IMR-90 (cell line): Measurements from ENCODE around the gene VAC14. TPM values are rescaled to one million over a fixed set of nuclear protein-coding genes. Genes with fewer than 3 reads are reported as not detected.

Experiments
- ATAC-seq: fragments of 200-7000 bp; cut with Tn5 transposase; 2 replicates; pipeline ENCODE4 v1.9.1; 2020; ENCODE audit warnings: low read depth, mild to moderate bottlenecking, moderate library complexity
- BruUV-seq: library from RNA; stranded (reverse); fragments of 400-500 nt; replicated peaks from 2 replicates; lab custom pipeline; 2021; lab: Mats Ljungman, UMichigan
- CTCF ChIA-PET: fragments of 300-600 bp; formaldehyde crosslinking; extraction: SDS; loops from one replicate; lab custom pipeline; 2021; ENCODE audit warnings: antibody characterized with exemption; lab: Yijun Ruan, JAX
- POLR2A ChIA-PET: fragments of 300-600 bp; sonication (Branson Sonifier 250); formaldehyde crosslinking; loops from one replicate; lab custom pipeline; 2022; ENCODE audit warnings: antibody characterized with exemption; ENCODE audit not compliant: unreplicated experiment; lab: Charles Lee
- DNase-seq: peaks from one replicate; pipeline ENCODE4 v3.0.0; 2013
- H2AFZ ChIP-seq: replicated peaks from 2 replicates; pipeline ENCODE3; 2013; ENCODE audit warnings: low read length, mild to moderate bottlenecking; ENCODE audit not compliant: poor library complexity
- H2AK5ac ChIP-seq: 2 replicates; pipeline ENCODE4 v1.6.1; 2013; ENCODE audit warnings: low read depth, low read length, inconsistent platforms
- H2AK9ac ChIP-seq: replicated peaks from 2 replicates; pipeline ENCODE3; 2013; ENCODE audit warnings: mild to moderate bottlenecking, low read depth, low read length, moderate library complexity; ENCODE audit not compliant: poor library complexity
- H2BK120ac ChIP-seq: 2 replicates; pipeline ENCODE4 v1.6.1; 2013; ENCODE audit warnings: low read depth, low read length, inconsistent platforms
- H2BK15ac ChIP-seq: 3 replicates; pipeline ENCODE4 v1.6.1; 2013; ENCODE audit warnings: low read depth, low read length, inconsistent platforms
- H2BK20ac ChIP-seq: 2 replicates; pipeline ENCODE4 v1.6.1; 2013; ENCODE audit warnings: low read depth, mild to moderate bottlenecking, inconsistent platforms, low read length, moderate library complexity
- H2BK5ac ChIP-seq: 2 replicates; pipeline ENCODE4 v1.6.1; 2013; ENCODE audit warnings: mild to moderate bottlenecking, low read depth, low read length, inconsistent platforms; ENCODE audit not compliant: poor library complexity, severe bottlenecking
- H3K14ac ChIP-seq: replicated peaks from 2 replicates; pipeline ENCODE4 v1.6.1; 2013; ENCODE audit warnings: low read depth, low read length, inconsistent platforms
- H3K18ac ChIP-seq: 2 replicates; pipeline ENCODE4 v1.6.1; 2013; ENCODE audit warnings: low read depth, low read length, control low read depth
- H3K23ac ChIP-seq: 2 replicates; pipeline ENCODE4 v1.6.1; 2013; ENCODE audit warnings: low read depth, low read length, inconsistent platforms
- H3K27ac ChIP-seq: 2 replicates; pipeline ENCODE4 v1.5.1; 2013; ENCODE audit warnings: mild to moderate bottlenecking, control low read depth, low read length; ENCODE audit not compliant: insufficient read depth
- H3K27me3 ChIP-seq: 2 replicates; pipeline ENCODE4 v1.6.1; 2013; ENCODE audit warnings: low read length; ENCODE audit not compliant: control insufficient read depth, insufficient read depth
- H3K36me3 ChIP-seq: 2 replicates; pipeline ENCODE4 v1.6.1; 2013; ENCODE audit warnings: low read length, mixed read lengths; ENCODE audit not compliant: control insufficient read depth, insufficient read depth
- H3K4ac ChIP-seq: 2 replicates; pipeline ENCODE4 v1.6.1; 2013; ENCODE audit warnings: low read depth, low read length, inconsistent platforms
- H3K4me1 ChIP-seq: 2 replicates; pipeline ENCODE4 v1.6.1; 2013; ENCODE audit warnings: low read length, mixed read lengths; ENCODE audit not compliant: control insufficient read depth, insufficient read depth
- H3K4me2 ChIP-seq: 2 replicates; pipeline ENCODE4 v1.6.1; 2013; ENCODE audit warnings: low read depth, mild to moderate bottlenecking, control low read depth, low read length, moderate library complexity
- H3K4me3 ChIP-seq: 2 replicates; pipeline ENCODE4 v1.5.1; 2013; ENCODE audit warnings: low read depth, mild to moderate bottlenecking, control low read depth, low read length, moderate library complexity; ENCODE audit not compliant: insufficient read depth
- H3K56ac ChIP-seq: 2 replicates; pipeline ENCODE4 v1.6.1; 2013; ENCODE audit warnings: low read length, inconsistent platforms; ENCODE audit not compliant: insufficient read depth; ENCODE audit errors: extremely low read depth
- H3K79me1 ChIP-seq, 2 experiments: 2 replicates each; pipeline ENCODE4 v1.6.1; 2013; ENCODE audit warnings: low read length in 2 of 2, inconsistent platforms in 1 of 2, low read depth in 1 of 2
- H3K9ac ChIP-seq: 2 replicates; pipeline ENCODE4 v1.6.1; 2013; ENCODE audit warnings: low read depth, low read length, control low read depth
- H3K9me1 ChIP-seq: 2 replicates; pipeline ENCODE4 v1.6.1; 2013; ENCODE audit warnings: low read length, inconsistent platforms; ENCODE audit not compliant: insufficient read depth
- H3K9me3 ChIP-seq: 2 replicates; pipeline ENCODE4 v1.6.1; 2013; ENCODE audit warnings: low read length; ENCODE audit not compliant: control insufficient read depth, insufficient read depth
- H4K20me1 ChIP-seq: 2 replicates; pipeline ENCODE4 v1.6.1; 2013; ENCODE audit warnings: low read length, inconsistent platforms; ENCODE audit not compliant: insufficient read depth
- H4K5ac ChIP-seq: 2 replicates; pipeline ENCODE4 v1.6.1; 2013; ENCODE audit warnings: mild to moderate bottlenecking, low read depth, low read length, control low read depth
- H4K8ac ChIP-seq, 2 experiments: 2 replicates each; pipeline ENCODE4 v1.6.1; 2013; ENCODE audit warnings: low read depth in 2 of 2, low read length in 2 of 2, control low read depth in 1 of 2, inconsistent platforms in 1 of 2
- H4K91ac ChIP-seq: 2 replicates; pipeline ENCODE4 v1.6.1; 2013; ENCODE audit warnings: low read depth, low read length, inconsistent platforms; ENCODE audit not compliant: insufficient read depth
- MXI1 ChIP-seq: IDR thresholded peaks from 2 replicates; pipeline ENCODE4 v1.6.1; 2012; ENCODE audit warnings: low read depth, mild to moderate bottlenecking, low read length, moderate library complexity, borderline replicate concordance
- WGBS, 2 experiments: methylation state at CpG; one replicate each; pipeline versions ENCODE4 v1.1.5 to v1.1.7; 2013; ENCODE audit warnings: missing lambda C conversion rate in 2 of 2; ENCODE audit not compliant: insufficient read length in 1 of 2; ENCODE audit errors: extremely low coverage in 2 of 2; 5-methylcytosine and 5-hydroxymethylcytosine counted together
- dilution Hi-C: fragments of 300-500 bp; cut with HindIII; formaldehyde crosslinking; loops from one replicate; pipeline ENCODE4 v1.14.3; 2018; ENCODE audit warnings: low sequenced_read_pairs; ENCODE audit not compliant: unreplicated experiment
- in situ Hi-C: fragments of 300-500 bp; cut with MboI; formaldehyde crosslinking; loops from 3 replicates; pipeline ENCODE4 v1.14.3; 2019; ENCODE audit warnings: low sequenced_read_pairs, inconsistent platforms, mixed read lengths
- intact Hi-C: fragments of 100-400 bp; cut with micrococcal nuclease; formaldehyde crosslinking; loops from 2 replicates; pipeline ENCODE4 v1.10.0; 2022
- polyA plus RNA-seq, 3 experiments: library from polyadenylated mRNA; depleted of rRNA; stranded (reverse); fragments of >200 nt; gene quantifications; 2 replicates each; pipeline ENCODE4 v1.2.3, GENCODE V29; 2012; ENCODE audit warnings: low replicate concordance in 1 of 3
- total RNA-seq: library from RNA; depleted of rRNA; stranded (reverse); fragments of >200 nt; gene quantifications from 2 replicates; pipeline ENCODE4 v1.2.3, GENCODE V29; 2012

The VAC14 gene
- total and polyA plus RNA-seq, 2 of the 4 experiments (the other 2 are of a cell fraction), result 21.1 to 40.2 TPM

- ATAC-seq, result no peak
- no peaks in the 10 kb centered on the region for H3K9me3 ChIP-seq
- H3K4me2 ChIP-seq, result no peak overlapping the region
- no peak for TF ChIP-seq MXI1
- CTCF ChIA-PET, result no interaction called here
- in situ Hi-C loops (loop anchor here (5.0 kb wide), 1 partner anchor 86 kb away; no protein-coding TSS in a partner anchor), intact Hi-C loops (no loop called here), dilution Hi-C loops (loop anchor here (10.0 kb wide), 1 partner anchor 93 kb away; no protein-coding TSS in a partner anchor)
- H4K91ac ChIP-seq, result peak overlapping the region; percentile 61; the same call in 1 of the 2 replicates
- H3K79me1 ChIP-seq, result peaks cover 0 to 19% of the 10 kb centered on the region in 2 experiments; a peak in 1 of 4 replicates
- no peak for DNase-seq
- peak overlapping the region; percentile 44 for H3K4ac ChIP-seq
- peak overlapping the region; percentile 51 for H2BK120ac ChIP-seq
- peak overlapping the region; percentile 62; the same call in 1 of the 3 replicates for H2BK15ac ChIP-seq
- H3K9me1 ChIP-seq, result peaks cover 7% of the 10 kb centered on the region
- no peak overlapping the region for H3K56ac ChIP-seq
- peaks cover 27% of the 10 kb centered on the region for H3K36me3 ChIP-seq
- H3K27ac ChIP-seq, result 0 out of 2 replicates have a peak overlapping the region, but pooled peaks have one; percentile 2
- BruUV-seq, result no TSS peak
- no CpG with 5 or more reads among the region's 5 CpGs for WGBS, 2 experiments
- POLR2A ChIA-PET, result no interaction called here
- peak overlapping the region in 1 of 2 experiments; percentile 71; a peak in 2 of 4 replicates for H4K8ac ChIP-seq
- H4K5ac ChIP-seq, result peak overlapping the region; percentile 41; the same call in 1 of the 2 replicates
- no peak overlapping the region for H3K9ac ChIP-seq
- H3K23ac ChIP-seq, result 0 out of 2 replicates have a peak overlapping the region, but pooled peaks have one; percentile 19
- no peaks in the 10 kb centered on the region; the same call in 1 of the 2 replicates for H4K20me1 ChIP-seq
- peak overlapping the region; percentile 50; the same call in 1 of the 2 replicates for H3K18ac ChIP-seq
- peak overlapping the region; percentile 12 for H2BK5ac ChIP-seq
- peak overlapping the region; percentile 53; the same call in 1 of the 2 replicates for H3K14ac ChIP-seq
- peak overlapping the region; percentile 1 for H2AFZ ChIP-seq
- H3K4me1 ChIP-seq, result peaks cover 7% of the 10 kb centered on the region
- no peak overlapping the region for H3K4me3 ChIP-seq
- H2BK20ac ChIP-seq, result peak overlapping the region; percentile 48
- H2AK5ac ChIP-seq, result peak overlapping the region; percentile 79; the same call in 1 of the 2 replicates
- H3K27me3 ChIP-seq, result no peaks in the 10 kb centered on the region
- peak overlapping the region; percentile 13 for H2AK9ac ChIP-seq
Observed at GRCh38 chr16:70768203-70768580, 32.8 kb downstream of the VAC14 start.
